ENCODE measurements around the gene CNTN1.

CNTN1 gene

DNA sequence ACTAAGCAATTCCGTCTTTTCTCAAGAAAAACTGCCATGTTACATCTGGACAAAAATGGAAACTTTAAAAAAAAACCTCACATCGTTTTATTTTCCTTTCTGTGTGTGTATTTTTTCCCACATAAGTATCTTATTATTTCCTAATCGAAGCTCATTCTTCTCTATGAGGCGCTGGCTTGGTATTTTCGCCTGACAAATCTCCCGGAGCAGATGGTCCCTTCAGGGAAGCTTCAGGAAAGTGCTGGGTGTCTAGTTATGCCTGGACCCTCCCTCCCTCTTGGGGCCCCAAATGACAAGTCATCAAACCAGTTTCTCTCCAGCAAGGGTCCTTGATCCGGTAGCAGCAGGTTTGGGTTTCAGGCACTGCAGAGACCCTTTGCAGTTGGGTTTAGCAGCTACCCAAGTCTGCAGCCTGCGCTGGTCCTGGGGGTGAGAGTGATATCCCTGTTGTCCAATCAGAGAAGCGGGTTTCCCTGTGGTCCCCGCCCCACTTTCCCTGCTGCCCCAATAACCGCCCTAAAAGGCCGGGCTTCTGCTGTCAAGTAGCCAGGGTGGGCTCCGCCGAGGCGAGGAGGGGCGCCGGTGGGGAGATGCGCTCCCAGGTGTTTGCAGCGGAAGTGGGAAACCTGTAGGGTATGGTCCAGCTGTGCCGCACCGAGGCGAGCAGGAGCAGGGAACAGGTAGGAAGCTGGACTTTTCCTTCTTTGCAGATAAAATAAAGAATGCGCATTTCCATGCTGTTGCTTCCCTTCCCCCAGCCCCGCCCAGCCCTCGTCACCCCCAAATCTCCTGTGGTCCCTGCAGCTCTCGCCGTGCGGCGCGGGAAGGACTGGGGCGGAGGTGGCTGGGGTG, at the start of gene CNTN1:
TSS of gene CNTN1 (plus strand) at position 527 of the 852 bp plus-strand sequence.
- DNase-seq (ENCODE audit: low read depth) = no peak

DNA sequence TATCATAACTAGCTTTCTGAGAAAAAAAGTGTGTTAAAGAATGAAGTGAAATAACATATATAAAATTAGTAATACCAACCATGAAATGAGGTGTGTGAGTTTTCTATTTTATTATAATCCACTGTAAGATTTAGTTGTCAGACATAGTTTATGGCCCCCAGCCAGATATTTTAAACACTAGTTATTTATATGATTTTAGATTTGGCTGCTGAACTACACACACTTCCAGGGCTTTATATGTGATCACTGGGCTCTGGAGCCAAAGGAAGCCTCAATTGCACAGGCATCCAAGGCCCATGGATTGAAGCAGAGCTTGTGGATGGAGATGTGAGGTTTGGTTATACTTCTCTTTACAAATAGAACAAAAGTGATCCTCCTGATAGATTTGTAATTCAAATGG, 48.7 kb upstream of the CNTN1 start:
- no peak for DNase-seq (ENCODE audit: low read depth)

DNA sequence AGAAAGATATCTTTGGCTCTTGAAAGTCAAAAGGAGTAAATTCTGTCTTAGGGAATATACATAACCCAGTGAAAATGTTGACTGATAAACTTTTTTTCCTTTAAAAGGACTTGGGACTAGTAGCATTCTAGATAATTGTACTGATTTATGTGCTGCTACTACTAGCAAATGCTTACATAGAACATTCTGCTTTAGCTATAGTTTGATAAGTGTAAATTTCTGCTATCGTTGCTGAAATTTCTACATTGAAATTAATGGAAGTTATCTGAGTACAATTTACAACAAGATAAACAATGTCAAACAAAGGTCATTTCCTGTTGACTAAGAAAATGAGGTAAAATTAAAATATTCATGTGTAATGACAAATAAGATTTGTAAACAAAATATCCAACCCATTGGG, 48.3 kb upstream of the CNTN1 start:
- DNase-seq (ENCODE audit: low read depth) = no peak

GRCh38 chr12:40644708-40645107, 47.5 kb upstream of the CNTN1 start:
- no peak for DNase-seq (ENCODE audit: low read depth)

DNA sequence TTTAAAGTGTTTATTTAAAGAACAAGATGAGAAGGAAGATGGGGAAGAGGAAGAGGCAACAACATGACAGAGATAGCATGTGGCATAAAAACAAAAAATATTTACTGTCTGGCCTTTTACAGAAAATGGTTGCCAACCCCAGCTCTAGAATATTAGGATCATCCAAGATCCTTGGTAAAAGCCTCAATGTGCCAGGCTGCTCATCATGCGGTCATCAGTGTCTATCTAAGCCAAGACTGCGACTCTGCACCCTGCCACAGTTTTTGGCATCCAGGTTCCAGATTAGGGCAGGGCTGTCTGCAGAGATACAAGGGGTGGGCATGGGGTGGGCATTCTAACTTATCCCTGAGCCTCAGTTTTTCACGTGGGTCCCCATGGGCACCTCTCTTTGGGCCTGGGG, 46.9 kb upstream of the CNTN1 start:
- no peak for DNase-seq (ENCODE audit: low read depth)

- no peak for DNase-seq (ENCODE audit: low read depth)
These were observed 45.8 kb upstream of the CNTN1 start for GRCh38 chr12:40646456-40646855.

DNA sequence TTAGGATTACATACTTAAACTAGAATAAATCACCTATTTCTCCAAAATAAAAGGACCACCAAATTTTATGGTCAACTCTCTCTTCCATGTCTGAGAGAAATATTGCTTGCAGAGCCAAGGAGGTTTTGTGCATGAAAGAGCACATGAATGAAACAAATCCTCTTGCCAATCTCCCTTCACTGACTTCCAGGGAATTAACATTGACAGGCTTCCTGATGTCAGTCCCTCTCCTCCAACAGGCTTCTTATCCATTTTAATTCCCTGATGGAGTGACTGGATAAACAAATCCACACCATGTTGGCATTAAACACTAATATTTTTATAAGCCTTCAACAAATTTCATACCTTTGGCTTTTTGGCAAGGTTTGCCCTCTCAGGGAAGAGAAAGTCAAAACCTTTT, 45.3 kb upstream of the CNTN1 start:
- no peak for DNase-seq (ENCODE audit: low read depth)

DNA sequence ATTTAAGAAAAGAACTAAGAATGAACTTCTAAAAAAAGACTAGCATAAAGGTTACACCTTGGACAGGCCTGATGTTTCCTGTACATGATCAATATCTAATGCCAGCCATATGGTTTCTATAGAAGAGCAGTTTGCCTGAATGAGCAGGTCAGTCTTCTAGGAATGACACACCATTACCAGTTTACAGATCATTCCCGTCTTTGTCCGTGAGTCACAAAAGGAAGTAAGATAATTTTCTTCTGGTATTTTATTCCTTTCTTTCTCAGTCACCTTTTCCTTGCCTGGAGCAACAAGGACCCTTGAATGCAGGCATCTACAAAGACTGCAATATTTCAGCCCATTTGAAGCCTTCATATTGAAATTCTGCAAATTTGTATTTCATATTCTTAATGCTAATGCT, 44.6 kb upstream of the CNTN1 start:
- no peak for DNase-seq (ENCODE audit: low read depth)

DNA sequence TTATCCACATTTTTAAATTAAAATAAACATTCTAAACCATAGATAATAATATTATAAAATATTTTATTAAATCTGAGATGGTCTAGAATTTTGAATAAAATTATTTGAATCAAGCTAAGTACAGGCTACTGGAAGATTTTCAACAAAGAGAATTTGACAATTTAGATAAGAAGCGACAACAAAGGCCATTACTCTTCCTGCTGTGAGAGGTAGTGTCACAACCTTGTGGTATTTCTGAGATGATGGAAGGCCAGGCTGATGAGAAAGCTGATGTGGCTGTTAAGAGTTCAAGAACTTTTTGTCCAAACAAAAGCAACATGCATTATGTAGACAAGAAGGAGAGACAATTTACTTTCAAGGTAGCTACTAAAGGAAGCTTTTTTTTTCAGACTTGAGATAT, 43.7 kb upstream of the CNTN1 start:
- no peak for DNase-seq (ENCODE audit: low read depth)

- DNase-seq (ENCODE audit: low read depth) = no peak
These were observed 42.1 kb upstream of the CNTN1 start for GRCh38 chr12:40650038-40650704.

DNA sequence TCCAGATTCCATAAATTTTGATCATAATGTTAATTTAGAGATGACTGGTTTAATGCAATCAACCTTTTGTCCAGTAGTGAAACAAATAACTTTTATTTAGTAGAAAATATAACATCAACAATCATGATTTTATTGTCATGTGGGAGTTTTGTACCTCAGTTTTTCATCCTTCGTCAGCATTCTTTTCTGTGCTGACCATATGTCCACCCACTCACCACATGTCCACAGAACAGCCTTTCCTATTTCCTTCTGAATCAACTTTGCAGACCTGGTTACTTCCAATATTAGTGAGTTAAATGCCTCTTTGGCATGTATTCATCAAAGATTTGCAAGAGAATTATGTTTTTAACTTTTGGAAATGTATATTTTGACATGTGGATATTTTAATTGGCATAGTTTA, 36.8 kb upstream of the CNTN1 start:
- DNase-seq (ENCODE audit: low read depth) = no peak

- no peak for DNase-seq (ENCODE audit: low read depth)
These were observed 29.9 kb upstream of the CNTN1 start for GRCh38 chr12:40662366-40662765.

GRCh38 chr12:40663781-40664180, 28.5 kb upstream of the CNTN1 start:
- DNase-seq (ENCODE audit: low read depth) = no peak

DNA sequence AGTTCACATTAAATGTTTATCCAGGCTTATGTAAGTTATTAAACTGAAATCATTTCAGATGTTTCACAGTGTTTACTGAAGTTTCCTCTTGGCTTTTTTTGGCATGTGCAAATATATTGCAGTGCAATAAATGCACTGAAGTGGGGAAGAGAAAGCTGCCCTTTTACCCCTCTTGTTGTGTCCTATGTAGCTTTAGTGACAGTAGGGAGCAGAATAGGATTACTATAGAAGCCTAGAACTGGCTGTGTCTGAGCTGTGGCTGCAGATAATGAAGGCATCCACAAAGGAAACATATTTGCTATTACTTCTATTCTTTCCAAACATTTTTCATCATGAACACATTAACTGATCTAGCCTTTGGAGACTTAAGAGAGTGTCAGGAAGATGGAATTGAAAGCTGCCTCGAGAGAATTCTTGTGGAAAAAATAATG, 24.1 kb upstream of the CNTN1 start:
- no peak for DNase-seq (ENCODE audit: low read depth)

GRCh38 chr12:40672741-40673271, 19.4 kb upstream of the CNTN1 start:
- DNase-seq (ENCODE audit: low read depth) = no peak

- no peak for DNase-seq (ENCODE audit: low read depth)
These were observed 11.1 kb upstream of the CNTN1 start for GRCh38 chr12:40681148-40681547.

DNA sequence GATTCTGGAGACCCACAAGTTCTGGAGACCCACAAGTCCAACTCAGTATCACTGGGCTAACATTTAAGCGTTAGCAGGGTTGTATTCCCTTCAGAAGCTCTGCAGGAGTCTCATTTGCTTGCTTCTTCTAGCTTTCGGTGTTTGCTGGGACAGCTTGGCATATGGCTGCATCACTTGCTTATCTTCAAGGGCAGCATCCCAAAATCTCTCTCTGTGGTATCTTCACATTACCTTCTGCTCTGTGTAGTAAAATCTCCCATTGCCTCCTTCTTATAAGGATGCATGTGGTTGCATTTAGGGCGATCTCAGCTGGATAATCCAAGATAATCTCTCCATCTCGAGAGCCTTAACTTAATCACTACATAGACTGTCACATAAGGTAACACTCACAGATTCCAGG, 7.3 kb upstream of the CNTN1 start:
- no peak for DNase-seq (ENCODE audit: low read depth)

DNA sequence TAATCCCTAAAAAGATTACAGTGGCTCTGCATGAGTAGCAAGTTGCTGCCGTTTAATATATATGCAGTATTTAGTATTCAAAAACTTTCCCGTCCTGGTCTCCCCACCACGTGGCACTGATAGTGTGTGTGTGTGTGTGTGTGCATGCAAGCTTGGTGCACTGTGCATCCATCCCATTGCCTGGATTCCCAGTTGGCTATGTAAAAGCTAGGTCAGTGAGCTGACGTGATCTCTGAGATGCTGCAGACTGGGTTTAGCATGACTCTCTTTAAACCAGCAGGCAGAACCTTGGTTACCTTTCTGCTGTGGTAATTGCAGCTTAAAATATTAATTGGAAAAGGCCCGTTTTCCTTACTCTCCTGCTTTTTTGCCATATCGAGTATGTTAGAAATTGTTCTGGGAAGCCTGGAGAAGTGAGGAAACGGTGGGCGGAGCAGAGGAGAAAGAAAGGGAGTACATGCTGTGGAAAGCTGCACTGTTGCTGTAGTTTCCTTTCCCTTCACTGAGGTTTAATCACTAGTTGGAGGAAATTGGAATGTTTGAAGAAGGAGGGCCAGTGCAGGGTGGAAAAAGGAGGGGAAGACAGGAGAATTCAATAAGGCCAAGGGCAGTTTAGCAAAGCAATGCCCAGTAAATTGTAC, 4.0 kb upstream of the CNTN1 start:
- DNase-seq (ENCODE audit: low read depth) = no peak

GRCh38 chr12:40689576-40689975, 2.7 kb upstream of the CNTN1 start:
- no peak for DNase-seq (ENCODE audit: low read depth)

DNA sequence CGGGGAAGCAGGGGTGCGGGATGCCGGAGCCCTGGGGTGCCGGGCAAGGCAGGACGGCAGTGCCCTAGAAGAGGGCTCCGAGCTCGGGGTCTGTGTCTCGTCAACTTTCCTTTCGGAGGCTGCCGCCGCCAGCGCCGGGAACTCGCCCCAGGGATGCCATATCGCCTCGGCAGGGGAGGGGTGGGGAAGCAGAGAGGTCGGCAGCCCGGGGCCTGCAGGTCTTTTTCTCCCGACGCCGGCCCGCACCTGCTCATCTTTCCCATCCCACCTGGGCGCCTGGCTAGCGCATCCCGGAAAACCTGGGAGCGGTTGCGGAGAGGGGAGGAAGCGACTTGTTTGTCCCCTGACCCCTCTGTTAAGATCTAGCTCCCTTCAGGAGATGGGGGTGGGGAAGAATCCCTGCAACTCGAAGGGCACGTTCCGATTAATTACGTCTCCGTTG, 547 bp downstream of the CNTN1 start:
- no peak for DNase-seq (ENCODE audit: low read depth)

DNA sequence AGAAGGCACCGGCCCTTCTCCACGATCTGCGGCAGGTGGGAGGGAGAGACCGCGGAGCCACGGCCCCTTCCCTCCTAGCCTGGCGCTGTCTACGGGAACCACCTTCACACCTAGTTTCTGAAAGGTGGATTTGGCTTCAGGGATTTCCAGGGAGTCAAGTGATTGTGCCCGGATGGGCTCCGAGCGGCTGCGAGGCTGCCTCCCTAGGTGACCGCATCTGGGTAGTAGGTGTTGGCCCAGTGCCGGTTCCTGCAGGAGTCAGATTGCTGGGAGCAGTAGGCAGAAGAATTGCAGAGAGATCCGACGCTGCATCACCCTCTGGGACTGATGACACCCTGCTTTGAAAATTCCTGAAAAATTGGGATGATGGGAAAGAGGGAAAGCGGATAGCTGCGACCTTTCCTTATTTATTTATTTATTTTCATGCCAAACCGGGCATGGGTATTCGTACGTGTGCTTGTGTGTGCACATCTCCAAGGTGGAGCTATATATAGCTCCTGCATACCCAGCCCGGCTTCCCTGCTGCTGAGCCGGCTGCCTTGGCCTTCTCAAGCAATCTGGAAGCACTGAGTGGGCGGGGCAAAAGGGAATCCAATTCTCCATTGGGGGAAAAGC, 1.1 kb downstream of the CNTN1 start:
- DNase-seq (ENCODE audit: low read depth) = no peak

DNA sequence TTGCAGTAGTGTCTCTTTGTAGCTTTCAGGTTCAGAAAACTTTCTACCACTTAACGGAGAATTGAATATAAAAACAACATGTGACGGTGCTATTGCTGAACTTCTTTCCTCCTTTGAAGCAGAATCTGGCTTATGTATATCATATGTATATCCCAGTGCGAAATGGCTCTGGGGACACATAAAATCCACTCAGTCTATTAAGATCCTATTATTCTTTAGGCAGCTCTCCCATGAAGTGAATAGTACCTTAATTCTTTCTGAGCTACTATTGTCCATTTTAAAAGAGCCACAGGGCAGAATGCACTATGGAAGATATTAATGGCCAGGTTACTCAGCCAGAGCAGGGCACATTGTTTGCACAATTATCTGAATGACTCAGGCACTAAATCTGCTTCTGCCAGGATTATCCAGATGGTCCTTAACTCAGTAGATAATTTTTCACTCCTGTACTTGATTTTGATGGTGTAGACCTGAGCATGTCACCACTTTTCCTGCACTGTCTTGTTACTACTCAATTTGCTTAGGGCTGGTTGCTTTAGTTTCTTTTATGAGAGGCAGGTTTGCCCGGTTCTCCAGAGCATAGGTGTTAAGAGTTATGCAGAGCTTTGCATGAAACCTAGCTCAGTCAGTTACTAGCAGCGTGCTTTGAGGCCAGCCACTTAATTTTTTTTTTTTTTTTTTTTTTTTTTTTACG, 5.5 kb downstream of the CNTN1 start:
- no peak for DNase-seq (ENCODE audit: low read depth)
